Measurements from ENCODE around the gene NT5C1B.

GRCh38 chr2:18588049-18588448 lies 1.3 kb downstream of the NT5C1B start:
- TF ChIP-seq CTCF (conservative IDR thresholded peaks at IDR 0.05 in 1 of 2, IDR thresholded peaks at IDR 0.05 in 1 of 2; ENCODE audit: extremely low read depth in 1 of 2, insufficient read depth in 1 of 2, low read depth in 1 of 2, low read length in 2 of 2), result no peak
- no peak for TF ChIP-seq EZH2 (IDR thresholded peaks at IDR 0.05; ENCODE audit: borderline replicate concordance, low read length)

Data from mammary epithelial cell (primary cell).